HG03135 (cell line): ENCODE data around the gene CLCA2.

Source experiments
- ATAC-seq: cut with Tn5 transposase; IDR thresholded peaks from one replicate; pipeline ENCODE4 v1.9.1; 2021; ENCODE audit warnings: mild to moderate bottlenecking, moderate library complexity; ENCODE audit not compliant: unreplicated experiment

Gene CLCA2

GRCh38 chr1:86423873-86424272 lies at the start of gene CLCA2:
Gene CLCA2 (plus strand): TSS chr1:86424171. CDS start chr1:86424248, 77 bp downstream.
- no peak for ATAC-seq

GRCh38 chr1:86375688-86376087 lies 48.3 kb upstream of the CLCA2 start:
- ATAC-seq, result no peak

- no peak for ATAC-seq
Measured at GRCh38 chr1:86377341-86377740, 46.6 kb upstream of the CLCA2 start.

- no peak for ATAC-seq
Measured at GRCh38 chr1:86378813-86379212, 45.2 kb upstream of the CLCA2 start.

- peak; percentile 76 for ATAC-seq
Measured at GRCh38 chr1:86380257-86380861, 43.6 kb upstream of the CLCA2 start.

- ATAC-seq, result no peak
Measured at GRCh38 chr1:86381223-86381622, 42.7 kb upstream of the CLCA2 start.

GRCh38 chr1:86382878-86383277 lies 41.1 kb upstream of the CLCA2 start:
- no peak for ATAC-seq

GRCh38 chr1:86387916-86388627 lies 35.9 kb upstream of the CLCA2 start:
- no peak for ATAC-seq

GRCh38 chr1:86388777-86389176 lies 35.2 kb upstream of the CLCA2 start:
- ATAC-seq, result no peak

GRCh38 chr1:86389307-86389706 lies 34.7 kb upstream of the CLCA2 start:
- ATAC-seq, result peak; percentile 91

- no peak for ATAC-seq
Measured at GRCh38 chr1:86394416-86394815, 29.6 kb upstream of the CLCA2 start.

- peak; percentile 100 for ATAC-seq
Measured at GRCh38 chr1:86395751-86396497, 28.0 kb upstream of the CLCA2 start, which contains the start of gene ODF2L. Gene ODF2L (minus strand): TSS chr1:86396323. CDS start chr1:86387027, 9,296 bp downstream.

- peak; percentile 21 for ATAC-seq
Measured at GRCh38 chr1:86396498-86396890, 27.5 kb upstream of the CLCA2 start.

- ATAC-seq, result no peak
Measured at GRCh38 chr1:86409416-86410021, 14.5 kb upstream of the CLCA2 start.

GRCh38 chr1:86410879-86411278 lies 13.1 kb upstream of the CLCA2 start:
- ATAC-seq, result no peak

- ATAC-seq, result no peak
Measured at GRCh38 chr1:86416343-86416742, 7.6 kb upstream of the CLCA2 start.

- peak; percentile 67 for ATAC-seq
Measured at GRCh38 chr1:86419277-86419903, 4.6 kb upstream of the CLCA2 start.

GRCh38 chr1:86421601-86422280 lies 2.2 kb upstream of the CLCA2 start:
- ATAC-seq, result no peak

GRCh38 chr1:86423473-86423872 lies 498 bp upstream of the CLCA2 start:
- no peak for ATAC-seq

- no peak for ATAC-seq
Measured at GRCh38 chr1:86429122-86429725, 5.3 kb downstream of the CLCA2 start.
